Measurements from ENCODE around the gene PCSK7.
"Not testable (repeated sequence)": the region's sequence is repeated elsewhere in the genome, so short reads cannot be mapped to it uniquely, and the experiment has no call there.

The PCSK7 gene

DNA sequence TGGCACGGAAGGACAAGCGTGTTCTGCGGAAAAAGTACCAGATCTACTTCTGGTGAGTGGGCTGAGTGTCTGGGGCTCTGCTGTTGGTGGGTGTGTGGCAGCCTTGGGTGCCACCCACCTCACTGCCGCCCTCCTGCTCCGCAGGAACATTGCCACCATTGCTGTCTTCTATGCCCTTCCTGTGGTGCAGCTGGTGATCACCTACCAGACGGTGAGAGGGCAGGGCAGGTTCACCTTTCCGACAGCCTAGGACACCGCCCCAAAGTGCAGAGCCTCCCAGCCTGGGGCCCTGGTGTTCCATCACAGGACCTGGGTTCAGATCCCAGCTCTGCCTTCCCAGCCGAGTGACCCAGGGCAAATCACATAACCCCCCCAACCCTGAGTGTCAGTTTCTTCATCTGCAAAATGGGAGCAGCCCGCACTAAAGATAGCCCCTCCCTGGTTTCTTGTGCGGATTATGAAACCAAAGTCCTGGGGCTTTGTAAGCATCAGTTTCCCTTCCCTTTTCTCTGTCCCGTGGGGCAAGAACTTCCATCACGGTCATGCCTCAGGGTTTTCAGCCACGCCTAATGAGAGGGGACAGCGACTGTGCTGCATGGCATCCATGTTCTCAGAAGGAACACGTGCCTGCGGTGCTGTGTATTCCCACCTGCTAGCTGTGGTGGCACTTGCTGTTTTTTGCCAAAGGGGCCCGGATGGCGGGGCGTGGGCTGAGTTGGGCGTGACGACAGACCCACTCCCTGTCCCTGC lies 42.5 kb downstream of the PCSK7 start:
- Histone ChIP-seq H3K4me1 (ENCODE audit: insufficient read depth, low read length) (no peaks in the 10 kb centered on the region), H3K36me3 (ENCODE audit: insufficient read depth, low read length) (peaks cover 6% of the 10 kb centered on the region), H3K9ac (ENCODE audit: low read depth, low read length) (no peak overlapping the region), H3K9me3 (ENCODE audit: control insufficient read depth, insufficient read depth, low read length) (no peaks in the 10 kb centered on the region)

DNA sequence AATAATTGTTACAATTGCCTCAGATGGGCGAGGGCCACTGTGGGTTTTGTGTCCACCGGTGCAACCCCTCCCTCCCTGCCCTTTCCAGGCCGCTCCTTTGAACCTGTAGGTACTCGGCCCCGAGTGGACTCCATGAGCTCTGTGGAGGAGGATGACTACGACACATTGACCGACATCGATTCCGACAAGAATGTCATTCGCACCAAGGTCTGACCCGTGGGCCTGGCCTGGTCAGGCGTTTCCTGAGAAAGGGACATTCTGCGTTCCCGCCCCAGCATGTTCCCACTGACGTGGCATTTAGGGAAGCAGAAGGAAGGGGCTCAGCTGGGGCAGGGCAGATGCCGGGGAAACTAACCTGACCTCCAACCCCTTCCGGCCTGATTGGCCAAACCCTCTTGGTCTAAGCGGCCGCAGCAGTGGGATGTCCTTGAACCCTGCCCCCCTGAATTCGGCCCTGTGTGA lies 43.2 kb downstream of the PCSK7 start:
- H3K4me1 ChIP-seq (ENCODE audit: insufficient read depth, low read length): no peaks in the 10 kb centered on the region
- no peaks in the 10 kb centered on the region for H3K9me3 ChIP-seq (ENCODE audit: control insufficient read depth, insufficient read depth, low read length)
- no peak overlapping the region for H3K9ac ChIP-seq (ENCODE audit: low read depth, low read length)
- H3K36me3 ChIP-seq (ENCODE audit: insufficient read depth, low read length): peaks cover 3% of the 10 kb centered on the region

DNA sequence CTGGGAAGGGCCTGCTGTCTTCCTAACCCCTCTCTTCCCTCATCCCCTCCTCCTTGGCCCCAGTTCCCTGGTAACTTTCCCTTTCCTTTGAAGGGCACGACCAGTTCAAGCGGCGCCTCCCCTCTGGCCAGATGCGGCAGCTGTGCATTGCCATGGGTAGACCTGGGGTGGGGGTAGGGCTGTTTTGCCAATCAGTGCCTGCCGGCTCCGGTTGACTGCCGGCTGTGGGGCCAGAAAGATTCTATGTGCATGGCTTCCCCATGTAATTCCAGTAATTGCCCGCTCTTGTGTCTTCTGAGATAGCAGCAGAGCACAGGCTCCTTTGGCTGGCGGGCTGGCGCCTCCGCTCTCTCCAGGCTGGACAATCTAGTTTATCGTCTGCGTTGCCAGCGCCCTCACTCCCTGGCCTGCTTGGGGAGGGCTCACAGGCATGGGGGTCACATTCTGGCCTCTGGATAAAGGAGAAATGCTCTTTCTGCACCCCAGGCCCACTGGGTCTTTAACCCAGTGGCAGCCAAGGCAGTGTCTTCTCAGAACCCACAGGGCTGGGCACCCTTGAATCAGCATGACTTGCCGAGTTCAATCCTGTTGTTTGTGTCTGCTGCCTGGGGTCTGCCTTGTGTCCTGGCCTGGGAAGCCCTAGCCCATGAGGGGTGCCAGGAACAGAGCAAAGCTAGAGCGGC lies 43.9 kb downstream of the PCSK7 start:
- H3K9me3 ChIP-seq (ENCODE audit: control insufficient read depth, insufficient read depth, low read length): no peaks in the 10 kb centered on the region
- H3K4me1 ChIP-seq (ENCODE audit: insufficient read depth, low read length): no peaks in the 10 kb centered on the region
- peaks cover 3% of the 10 kb centered on the region for H3K36me3 ChIP-seq (ENCODE audit: insufficient read depth, low read length)
- no peak overlapping the region for H3K9ac ChIP-seq (ENCODE audit: low read depth, low read length)

DNA sequence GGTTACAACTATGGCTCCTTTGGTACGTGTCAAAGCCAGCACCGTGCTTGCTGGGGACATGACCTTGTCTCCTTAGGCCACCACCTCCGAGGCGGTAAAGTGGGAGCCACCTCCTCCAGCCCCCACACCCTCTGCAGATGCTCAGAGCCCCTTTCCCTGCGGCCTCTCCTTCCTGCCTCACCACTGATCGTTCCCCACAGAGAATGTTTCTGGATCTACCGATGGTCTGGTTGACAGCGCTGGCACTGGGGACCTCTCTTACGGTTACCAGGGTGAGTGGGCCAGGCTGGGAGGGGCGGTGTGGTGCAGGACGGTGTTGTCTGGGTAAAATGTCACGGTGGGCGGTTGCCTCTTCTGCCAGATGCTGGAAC lies 44.5 kb downstream of the PCSK7 start:
- peaks cover 6% of the 10 kb centered on the region; the same call in 1 of the 2 replicates for H3K36me3 ChIP-seq (ENCODE audit: insufficient read depth, low read length)
- H3K4me1 ChIP-seq (ENCODE audit: insufficient read depth, low read length): no peaks in the 10 kb centered on the region
- H3K9ac ChIP-seq (ENCODE audit: low read depth, low read length): no peak overlapping the region

DNA sequence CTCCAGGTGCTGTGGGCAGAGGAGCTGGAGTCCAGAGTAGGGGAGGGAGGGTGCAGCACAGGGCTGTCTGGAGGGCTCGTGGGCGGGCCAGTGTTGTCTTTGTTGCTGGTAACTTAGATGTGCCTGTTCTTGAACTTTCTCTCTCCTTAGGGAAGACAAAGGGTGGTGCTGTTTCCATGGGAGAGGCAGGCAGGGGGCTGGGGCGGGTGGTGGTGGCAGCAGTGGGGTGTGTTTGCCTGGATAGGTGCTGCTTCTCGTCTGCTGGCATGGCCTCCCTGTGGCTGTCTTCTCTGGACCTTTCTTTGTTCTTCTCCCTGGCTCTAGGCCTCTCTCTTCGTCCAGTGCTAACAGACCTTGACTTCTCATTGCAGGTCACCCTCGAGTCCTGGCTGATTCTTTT lies 44.9 kb downstream of the PCSK7 start:
- no peak overlapping the region for H3K9ac ChIP-seq (ENCODE audit: low read depth, low read length)
- no peaks in the 10 kb centered on the region for H3K4me1 ChIP-seq (ENCODE audit: insufficient read depth, low read length)
- peaks cover 8% of the 10 kb centered on the region; the same call in 1 of the 2 replicates for H3K36me3 ChIP-seq (ENCODE audit: insufficient read depth, low read length)
- H3K9me3 ChIP-seq (ENCODE audit: control insufficient read depth, insufficient read depth, low read length): no peaks in the 10 kb centered on the region

More for the DNA sequence above, 44.5 kb downstream of the PCSK7 start:
- H3K9me3 ChIP-seq (ENCODE audit: control insufficient read depth, insufficient read depth, low read length): no peaks in the 10 kb centered on the region

DNA sequence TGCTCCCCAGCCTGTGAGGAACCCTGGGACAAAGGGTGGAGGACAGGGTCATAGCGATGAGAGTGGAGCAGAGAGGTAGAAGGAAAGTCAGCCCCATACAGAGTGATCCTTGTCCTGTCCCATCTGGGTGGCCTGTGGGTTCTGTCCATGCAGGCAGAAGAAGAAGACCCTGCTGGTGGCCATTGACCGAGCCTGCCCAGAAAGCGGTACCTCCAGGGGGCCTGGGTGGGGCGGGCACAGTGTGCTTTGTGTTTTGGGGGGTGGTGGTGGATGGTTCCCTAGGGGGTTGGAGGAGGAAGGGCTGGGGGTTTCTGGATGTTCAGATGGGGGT lies 45.5 kb downstream of the PCSK7 start:
- Histone ChIP-seq H3K9ac (ENCODE audit: low read depth, low read length) (no peak overlapping the region), H3K36me3 (ENCODE audit: insufficient read depth, low read length) (peaks cover 8% of the 10 kb centered on the region; the same call in 1 of the 2 replicates)

DNA sequence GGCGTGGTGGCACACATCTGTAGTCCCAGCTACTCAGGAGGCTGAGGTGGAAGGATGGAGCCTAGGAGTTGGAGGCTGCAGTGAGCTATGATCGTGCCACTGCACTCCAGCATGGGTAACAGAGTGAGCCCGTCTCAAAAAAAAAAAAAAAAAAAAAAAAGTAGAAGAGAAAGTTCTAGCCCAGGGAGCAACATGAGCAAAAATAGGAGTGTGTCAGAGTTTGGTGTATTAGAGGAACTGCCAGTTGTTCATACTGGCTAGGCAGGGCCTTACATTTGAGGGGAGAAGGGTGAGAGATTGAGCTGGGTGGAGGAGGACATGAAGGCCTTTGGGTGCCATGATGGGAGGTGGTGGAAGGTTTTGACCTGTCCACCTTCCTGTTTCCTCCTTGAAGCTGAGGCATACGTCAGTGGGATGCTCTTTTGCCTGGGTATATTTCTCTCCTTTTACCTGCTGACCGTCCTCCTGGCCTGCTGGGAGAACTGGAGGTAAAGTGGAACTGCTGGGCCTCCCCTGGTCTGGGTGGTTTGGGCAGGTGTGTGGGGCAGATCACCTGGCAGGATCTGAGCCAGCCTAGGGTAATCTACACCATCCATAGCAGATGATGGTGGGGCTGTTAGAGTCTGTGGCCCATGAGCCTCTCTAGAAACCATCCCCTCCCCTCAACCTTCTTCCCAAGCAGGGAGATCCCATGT lies 46.0 kb downstream of the PCSK7 start:
- Histone ChIP-seq H3K9ac (ENCODE audit: low read depth, low read length) (no peak overlapping the region), H3K4me1 (ENCODE audit: insufficient read depth, low read length) (no peaks in the 10 kb centered on the region; the same call in 1 of the 2 replicates), H3K36me3 (ENCODE audit: insufficient read depth, low read length) (peaks cover 8% of the 10 kb centered on the region; the same call in 1 of the 2 replicates), H3K9me3 (ENCODE audit: control insufficient read depth, insufficient read depth, low read length) (no peaks in the 10 kb centered on the region)

More for the DNA sequence above, 45.5 kb downstream of the PCSK7 start:
- no peaks in the 10 kb centered on the region for H3K4me1 ChIP-seq (ENCODE audit: insufficient read depth, low read length)
- no peaks in the 10 kb centered on the region for H3K9me3 ChIP-seq (ENCODE audit: control insufficient read depth, insufficient read depth, low read length)

DNA sequence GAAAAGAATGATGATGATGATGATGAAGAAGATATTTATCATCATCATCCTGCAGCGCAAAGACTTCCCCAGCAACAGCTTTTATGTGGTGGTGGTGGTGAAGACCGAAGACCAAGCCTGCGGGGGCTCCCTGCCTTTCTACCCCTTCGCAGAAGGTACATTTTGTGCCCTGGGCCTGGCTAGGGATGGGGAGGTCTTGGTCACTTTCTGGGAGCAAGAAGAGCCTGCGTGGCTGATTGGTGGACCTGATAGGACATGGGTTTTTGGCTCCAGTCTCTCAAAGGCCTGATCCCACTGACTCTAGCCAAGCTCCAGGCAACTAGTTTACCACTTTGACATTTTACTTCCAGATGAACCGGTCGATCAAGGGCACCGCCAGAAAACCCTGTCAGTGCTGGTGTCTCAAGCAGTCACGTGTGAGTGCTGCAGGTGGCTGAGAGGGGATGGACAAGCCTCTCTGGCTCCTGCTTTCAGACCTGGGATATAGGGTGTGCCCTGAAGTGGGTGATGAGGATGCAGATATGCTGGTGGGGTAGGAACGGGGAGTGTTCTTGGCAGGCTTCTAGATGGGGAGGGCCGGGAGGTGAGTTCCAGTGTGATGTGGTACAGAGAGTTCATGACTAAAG lies 48.0 kb downstream of the PCSK7 start:
- Histone ChIP-seq H3K36me3 (ENCODE audit: insufficient read depth, low read length) (peaks cover 8% of the 10 kb centered on the region; the same call in 1 of the 2 replicates), H3K9ac (ENCODE audit: low read depth, low read length) (no peak overlapping the region), H3K9me3 (ENCODE audit: control insufficient read depth, insufficient read depth, low read length) (no peaks in the 10 kb centered on the region), H3K4me1 (ENCODE audit: insufficient read depth, low read length) (peaks cover 9% of the 10 kb centered on the region)

DNA sequence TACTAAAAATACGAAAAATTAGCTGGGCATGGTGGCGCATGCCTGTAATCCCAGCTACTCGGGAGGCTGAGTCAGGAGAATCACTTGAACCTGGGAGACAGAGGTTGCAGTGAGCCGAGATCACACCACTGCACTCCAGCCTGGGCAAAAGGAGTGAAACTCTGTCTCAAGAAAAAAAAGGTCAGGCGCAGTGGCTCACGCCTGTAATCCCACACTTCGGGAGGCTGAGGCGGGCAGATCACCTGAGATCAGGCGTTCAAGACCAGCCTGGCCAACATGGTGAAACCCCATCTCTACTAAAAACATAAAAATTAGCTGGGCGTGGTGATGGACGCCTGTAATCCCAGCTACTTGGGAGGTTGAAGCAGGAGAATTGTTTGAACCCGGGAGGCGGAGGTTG lies 48.7 kb downstream of the PCSK7 start:
- H3K9me3 ChIP-seq (ENCODE audit: control insufficient read depth, insufficient read depth, low read length); H3K36me3 ChIP-seq (ENCODE audit: insufficient read depth, low read length); H3K4me1 ChIP-seq (ENCODE audit: insufficient read depth, low read length); H3K9ac ChIP-seq (ENCODE audit: low read depth, low read length): not testable (repeated sequence)

DNA sequence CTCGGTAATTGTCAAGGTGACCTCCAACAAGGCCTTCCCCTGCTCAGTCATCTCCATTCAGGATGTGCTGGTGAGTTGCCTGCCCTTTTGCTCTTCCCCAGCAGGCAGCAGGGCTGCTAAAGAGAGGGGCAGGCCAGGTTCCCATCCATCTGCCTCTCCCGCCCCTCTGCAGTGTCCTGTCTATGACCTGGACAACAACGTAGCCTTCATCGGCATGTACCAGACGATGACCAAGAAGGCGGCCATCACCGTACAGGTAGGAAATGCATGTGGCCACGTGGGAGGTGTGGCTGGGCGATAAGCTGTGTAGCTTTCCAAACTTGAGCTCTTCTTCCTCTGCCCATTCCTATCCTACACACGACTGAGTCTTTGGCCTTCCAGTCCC lies 49.3 kb downstream of the PCSK7 start:
- peaks cover 9% of the 10 kb centered on the region for H3K4me1 ChIP-seq (ENCODE audit: insufficient read depth, low read length)
- H3K9me3 ChIP-seq (ENCODE audit: control insufficient read depth, insufficient read depth, low read length): no peaks in the 10 kb centered on the region
- H3K36me3 ChIP-seq (ENCODE audit: insufficient read depth, low read length): peaks cover 8% of the 10 kb centered on the region; the same call in 1 of the 2 replicates
- H3K9ac ChIP-seq (ENCODE audit: low read depth, low read length): no peak overlapping the region

DNA sequence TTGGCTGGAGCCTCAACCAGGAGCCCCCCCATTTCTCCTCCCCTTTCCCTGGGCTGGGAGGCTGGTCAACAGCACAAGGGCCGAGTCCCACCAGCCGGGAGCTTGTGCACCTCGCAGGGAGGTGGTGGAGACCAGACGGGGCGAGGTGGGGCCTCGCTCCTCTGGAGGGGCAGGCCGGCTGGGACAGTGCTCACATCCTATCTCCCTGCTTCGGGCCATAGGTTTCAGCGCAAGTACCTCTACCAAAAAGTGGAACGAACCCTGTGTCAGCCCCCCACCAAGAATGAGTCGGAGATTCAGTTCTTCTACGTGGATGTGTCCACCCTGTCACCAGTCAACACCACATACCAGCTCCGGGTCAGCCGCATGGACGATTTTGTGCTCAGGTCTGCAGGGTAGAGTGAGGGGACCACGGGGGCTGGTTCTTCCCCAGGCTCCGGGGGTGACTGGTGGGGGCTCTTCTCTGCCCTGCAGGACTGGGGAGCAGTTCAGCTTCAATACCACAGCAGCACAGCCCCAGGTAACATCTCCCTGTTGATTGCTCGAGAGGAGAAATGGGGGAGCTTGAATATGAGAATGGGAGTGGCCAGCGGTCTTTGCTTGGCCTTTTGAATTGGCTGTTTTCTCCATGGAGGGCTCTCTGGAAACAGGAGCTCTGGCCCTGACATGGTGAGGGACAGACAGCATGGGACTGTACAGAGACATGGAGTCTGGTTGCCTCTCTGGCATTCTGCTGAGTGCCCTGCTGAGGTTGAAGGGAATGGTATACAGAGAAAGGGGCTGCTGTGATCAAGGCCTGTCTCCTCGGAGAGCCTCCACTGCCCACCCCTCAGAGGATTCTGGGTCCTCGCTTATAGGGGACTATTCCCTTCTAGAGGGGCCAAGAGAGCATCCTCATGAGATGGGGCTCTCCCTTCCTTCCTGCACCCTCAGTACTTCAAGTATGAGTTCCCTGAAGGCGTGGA lies 50.0 kb downstream of the PCSK7 start:
- H3K4me1 ChIP-seq (ENCODE audit: insufficient read depth, low read length): peaks cover 9% of the 10 kb centered on the region
- no peaks in the 10 kb centered on the region for H3K9me3 ChIP-seq (ENCODE audit: control insufficient read depth, insufficient read depth, low read length)
- peaks cover 8% of the 10 kb centered on the region; the same call in 1 of the 2 replicates for H3K36me3 ChIP-seq (ENCODE audit: insufficient read depth, low read length)
- no peak overlapping the region for H3K9ac ChIP-seq (ENCODE audit: low read depth, low read length)

DNA sequence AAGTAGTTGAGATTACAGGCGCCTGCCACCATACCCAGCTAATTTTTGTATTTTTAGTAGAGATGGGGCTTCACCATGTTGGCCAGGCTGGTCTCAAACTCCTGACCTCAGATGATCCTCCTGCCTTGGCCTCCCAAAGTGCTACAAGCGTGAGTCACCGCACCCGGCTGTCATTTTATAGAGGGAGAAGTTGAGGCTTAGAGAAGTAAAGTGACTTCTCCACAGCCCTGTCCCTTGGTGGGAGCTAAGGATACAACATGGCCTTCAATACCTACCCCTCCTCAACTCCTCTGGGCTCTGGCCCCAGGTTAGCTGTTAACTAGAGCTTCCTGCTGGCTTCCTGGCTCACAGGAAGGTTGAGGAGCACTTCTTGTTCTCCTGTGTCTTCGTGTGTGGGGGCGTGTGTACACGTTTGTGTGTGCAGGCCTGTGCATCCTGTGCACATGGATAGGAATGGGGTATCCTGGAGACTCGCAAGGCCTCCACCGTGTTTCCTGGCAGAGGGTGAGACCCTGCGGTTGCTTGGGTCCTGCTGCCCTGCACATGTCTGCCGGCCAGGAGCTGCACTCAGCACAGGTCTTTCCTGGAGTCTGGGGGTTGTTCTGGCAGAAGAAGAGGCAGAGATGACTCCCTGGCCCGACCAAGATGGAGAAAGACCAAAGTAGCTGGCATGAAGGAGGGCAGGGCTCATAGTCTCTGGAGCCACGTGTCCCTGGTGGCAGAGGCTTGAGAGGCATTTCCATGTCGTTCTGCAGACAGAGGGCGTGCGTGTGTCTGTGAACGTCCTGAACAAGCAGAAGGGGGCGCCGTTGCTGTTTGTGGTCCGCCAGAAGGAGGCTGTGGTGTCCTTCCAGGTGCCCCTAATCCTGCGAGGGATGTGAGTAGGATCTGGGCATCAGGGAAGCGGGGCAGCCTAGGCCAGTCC lies 51.0 kb downstream of the PCSK7 start:
- Histone ChIP-seq H3K36me3 (ENCODE audit: insufficient read depth, low read length) (peaks cover 10% of the 10 kb centered on the region; the same call in 1 of the 2 replicates), H3K9ac (ENCODE audit: low read depth, low read length) (no peak overlapping the region), H3K9me3 (ENCODE audit: control insufficient read depth, insufficient read depth, low read length) (no peaks in the 10 kb centered on the region), H3K4me1 (ENCODE audit: insufficient read depth, low read length) (peaks cover 9% of the 10 kb centered on the region)

DNA sequence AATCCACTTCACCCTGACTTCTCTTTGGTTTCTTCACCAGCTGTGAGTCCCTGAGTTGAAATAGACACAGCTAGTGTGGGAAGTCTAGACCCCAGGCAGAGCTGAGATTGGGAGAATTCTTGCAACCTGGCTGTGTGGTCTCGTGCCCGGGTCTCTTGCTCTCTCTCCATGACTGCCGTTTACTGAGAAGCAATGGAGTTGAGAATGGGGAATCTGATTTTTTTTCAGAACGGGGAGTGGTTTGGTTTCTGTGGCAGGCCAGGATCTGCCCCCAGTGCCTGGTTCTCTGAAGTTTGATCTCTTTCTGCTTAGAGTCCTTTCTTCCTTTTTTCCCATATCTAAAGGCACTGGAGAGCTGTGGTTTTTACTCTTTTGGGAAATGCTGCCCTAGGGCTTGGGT lies 51.9 kb downstream of the PCSK7 start:
- Histone ChIP-seq H3K9me3 (ENCODE audit: control insufficient read depth, insufficient read depth, low read length) (no peaks in the 10 kb centered on the region), H3K4me1 (ENCODE audit: insufficient read depth, low read length) (peaks cover 9% of the 10 kb centered on the region), H3K36me3 (ENCODE audit: insufficient read depth, low read length) (peaks cover 7% of the 10 kb centered on the region; the same call in 1 of the 2 replicates), H3K9ac (ENCODE audit: low read depth, low read length) (peak overlapping the region; percentile 64; the same call in 1 of the 2 replicates)

All from ES-I3 (cell line).